K562 (cell line): ENCODE measurements around the gene HBM. TPM values are rescaled to one million over a fixed set of nuclear protein-coding genes. Genes with fewer than 3 reads are reported as not detected.
A peak's percentile ranks its signal among the peaks of the same experiment; 100 is the strongest.

ENCODE experiments used
- E2F3 ChIP-seq: fragments of 250-450 bp; sonication (Bioruptor Pico); IDR thresholded peaks from 2 replicates; pipeline ENCODE4 v1.4.0; 2020; ENCODE audit warnings: mild to moderate bottlenecking
- KLF1 ChIP-seq: fragments of 450-650 bp; IDR thresholded peaks from 2 replicates; pipeline ENCODE4 v1.6.1; 2016; ENCODE audit warnings: missing genetic modification characterization, missing compliant biosample characterization
- MCM7 ChIP-seq, 2 experiments: fragments of 450-650 bp; IDR thresholded peaks; 2 replicates each; pipeline ENCODE4 v1.6.1; 2016 to 2018
- MECOM ChIP-seq: fragments of 250-450 bp; sonication (Bioruptor Pico); IDR thresholded peaks from 2 replicates; pipeline ENCODE4 v1.8.0; 2022; ENCODE audit warnings: inconsistent platforms
- NR4A1 ChIP-seq, 2 experiments: fragments of 250-450 bp in 1 of 2; fragments of 450-650 bp in 1 of 2; sonication (Bioruptor Pico) in 1 of 2; IDR thresholded peaks; 2 replicates each; pipeline versions ENCODE4 v1.4.0 to v1.6.1; 2016 to 2020; ENCODE audit warnings: mild to moderate bottlenecking in 2 of 2, missing compliant biosample characterization in 1 of 2, missing genetic modification characterization in 1 of 2, moderate library complexity in 1 of 2
- RAD21 ChIP-seq, 2 experiments: fragments of 250-450 bp in 1 of 2; fragments of 450-650 bp in 1 of 2; sonication (Bioruptor Pico) in 1 of 2; formaldehyde crosslinking in 1 of 2; IDR thresholded peaks in 1 of 2; conservative IDR thresholded peaks in 1 of 2; 2 replicates each; pipeline versions ENCODE4 v1.4.0 to v1.8.0; 2020 to 2022; ENCODE audit warnings: mild to moderate bottlenecking in 2 of 2, moderate library complexity in 1 of 2
- RB1 ChIP-seq: fragments of 450-650 bp; IDR thresholded peaks from 2 replicates; pipeline ENCODE4 v1.6.1; 2017; ENCODE audit warnings: low read depth, mild to moderate bottlenecking
- SMAD4 ChIP-seq: fragments of 250-450 bp; sonication (Bioruptor Pico); conservative IDR thresholded peaks from 2 replicates; pipeline ENCODE4 v1.8.0; 2021; ENCODE audit warnings: inconsistent platforms, mild to moderate bottlenecking, moderate library complexity
- SMARCA5 ChIP-seq: fragments of 450-650 bp; IDR thresholded peaks from 2 replicates; pipeline ENCODE4 v1.6.1; 2016
- TAF1 ChIP-seq: IDR thresholded peaks from 2 replicates; pipeline ENCODE4 v1.6.1; 2011; ENCODE audit warnings: mild to moderate bottlenecking, low read length, moderate library complexity; ENCODE audit not compliant: insufficient read depth, control insufficient read depth, severe bottlenecking; ENCODE audit errors: extremely low read depth
- ZBTB9 ChIP-seq: fragments of 450-650 bp; formaldehyde crosslinking; IDR thresholded peaks from 2 replicates; pipeline ENCODE4 v1.4.0; 2020; ENCODE audit warnings: mild to moderate bottlenecking, moderate library complexity
- ZC3H11A ChIP-seq: IDR thresholded peaks from 2 replicates; pipeline ENCODE4 v1.6.1; 2012; ENCODE audit warnings: low read depth, low read length, improper control_type of control experiment
- ZHX1 ChIP-seq: fragments of 150-350 bp; conservative IDR thresholded peaks from 2 replicates; pipeline ENCODE4 v1.6.1; 2014; ENCODE audit warnings: low read length
- polyA plus RNA-seq, 8 experiments: library from polyadenylated mRNA; depleted of rRNA in 4 of 8; stranded (reverse) in 5 of 8; unstranded in 3 of 8; fragments of >200 nt; fragmentation: Nextera tagmentation in 2 of 8; fragmentation: Illumina TruSeq in 1 of 8; extraction: Ambion mirVana in 2 of 8; extraction: Trizol in 1 of 8; gene quantifications; 2 replicates each; pipeline versions ENCODE4 v1.2.1 to v1.2.3, GENCODE V29; 2011 to 2014; ENCODE audit warnings: inconsistent platforms in 1 of 8, missing spikeins in 1 of 8
- total RNA-seq, 7 experiments: library from RNA; depleted of rRNA in 6 of 7; stranded (reverse); fragments of >200 nt in 6 of 7; fragmentation: Illumina TruSeq in 2 of 7; extraction: Trizol in 2 of 7; gene quantifications; 2 replicates each; pipeline versions ENCODE4 v1.2.1 to v1.2.3, GENCODE V29; 2011 to 2021; ENCODE audit warnings: low replicate concordance in 1 of 7
- TF ChIP-seq, protein P1 (sequence below): fragments of 450-650 bp; IDR thresholded peaks from 2 replicates; pipeline ENCODE4 v1.7.0; 2016; ENCODE audit warnings: borderline replicate concordance
- TF ChIP-seq, protein P2 (sequence below): sonication (generic); formaldehyde crosslinking; IDR thresholded peaks from 2 replicates; pipeline ENCODE4 v1.8.0; 2022; ENCODE audit warnings: mild to moderate bottlenecking, missing genetic modification reagents, borderline replicate concordance
- TF ChIP-seq, protein P3 (sequence below), 3 experiments: IDR thresholded peaks in 2 of 3; conservative IDR thresholded peaks in 1 of 3; 2 replicates each; pipeline ENCODE4 v1.5.1; 2011 to 2012; ENCODE audit warnings: low read length in 3 of 3, mild to moderate bottlenecking in 3 of 3, control low read depth in 2 of 3, improper control_type of control experiment in 1 of 3, inconsistent platforms in 1 of 3, low read depth in 1 of 3, mixed read lengths in 1 of 3, moderate library complexity in 1 of 3; ENCODE audit not compliant: insufficient read depth in 2 of 3

The HBM gene
- total and polyA plus RNA-seq, 9 of the 15 experiments (the other 6 are each of a cell fraction or from before 2014, with no cell fraction given): not detected

DNA sequence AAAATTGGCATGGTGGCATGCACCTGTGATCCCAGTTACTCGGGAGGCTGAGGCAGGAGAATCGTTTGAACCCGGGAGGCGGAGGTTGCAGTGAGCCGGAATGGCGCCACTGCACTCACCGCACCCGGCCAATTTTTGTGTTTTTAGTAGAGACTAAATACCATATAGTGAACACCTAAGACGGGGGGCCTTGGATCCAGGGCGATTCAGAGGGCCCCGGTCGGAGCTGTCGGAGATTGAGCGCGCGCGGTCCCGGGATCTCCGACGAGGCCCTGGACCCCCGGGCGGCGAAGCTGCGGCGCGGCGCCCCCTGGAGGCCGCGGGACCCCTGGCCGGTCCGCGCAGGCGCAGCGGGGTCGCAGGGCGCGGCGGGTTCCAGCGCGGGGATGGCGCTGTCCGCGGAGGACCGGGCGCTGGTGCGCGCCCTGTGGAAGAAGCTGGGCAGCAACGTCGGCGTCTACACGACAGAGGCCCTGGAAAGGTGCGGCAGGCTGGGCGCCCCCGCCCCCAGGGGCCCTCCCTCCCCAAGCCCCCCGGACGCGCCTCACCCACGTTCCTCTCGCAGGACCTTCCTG lies 14.4 kb downstream of the HBM start, which contains the start of gene HBQ1 (continued):
- TF ChIP-seq, protein P1, sequence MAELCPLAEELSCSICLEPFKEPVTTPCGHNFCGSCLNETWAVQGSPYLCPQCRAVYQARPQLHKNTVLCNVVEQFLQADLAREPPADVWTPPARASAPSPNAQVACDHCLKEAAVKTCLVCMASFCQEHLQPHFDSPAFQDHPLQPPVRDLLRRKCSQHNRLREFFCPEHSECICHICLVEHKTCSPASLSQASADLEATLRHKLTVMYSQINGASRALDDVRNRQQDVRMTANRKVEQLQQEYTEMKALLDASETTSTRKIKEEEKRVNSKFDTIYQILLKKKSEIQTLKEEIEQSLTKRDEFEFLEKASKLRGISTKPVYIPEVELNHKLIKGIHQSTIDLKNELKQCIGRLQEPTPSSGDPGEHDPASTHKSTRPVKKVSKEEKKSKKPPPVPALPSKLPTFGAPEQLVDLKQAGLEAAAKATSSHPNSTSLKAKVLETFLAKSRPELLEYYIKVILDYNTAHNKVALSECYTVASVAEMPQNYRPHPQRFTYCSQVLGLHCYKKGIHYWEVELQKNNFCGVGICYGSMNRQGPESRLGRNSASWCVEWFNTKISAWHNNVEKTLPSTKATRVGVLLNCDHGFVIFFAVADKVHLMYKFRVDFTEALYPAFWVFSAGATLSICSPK: no peak
- TF ChIP-seq MECOM: 0 out of 2 replicates have a peak, but pooled peaks have one; percentile 4
- peak; percentile 87 for TF ChIP-seq RB1
- TF ChIP-seq MCM7 (IDR thresholded peaks at IDR 0.05): no peak
- 0 out of 2 replicates have a peak, but pooled peaks have one; percentile 22 for TF ChIP-seq SMAD4 (CRISPR knock-in tag)
- no peak for TF ChIP-seq NR4A1 (CRISPR knock-in tag; IDR thresholded peaks at IDR 0.05)
- 0 out of 2 replicates have a peak, but pooled peaks have one; percentile 47 for TF ChIP-seq NR4A1 (tag; IDR thresholded peaks at IDR 0.05)
- peak; percentile 25; the same call in 1 of the 2 replicates for TF ChIP-seq ZBTB9 (CRISPR knock-in tag)
- TF ChIP-seq SMARCA5: peak; percentile 50; the same call in 1 of the 2 replicates
- peak; percentile 62 to 84 for TF ChIP-seq RAD21 (CRISPR knock-in tag; conservative IDR thresholded peaks at IDR 0.05 in 1 of 2, IDR thresholded peaks at IDR 0.05 in 1 of 2)
- 0 out of 2 replicates have a peak, but pooled peaks have one; percentile 32 for TF ChIP-seq ZHX1
- no peak for TF ChIP-seq ZC3H11A
- TF ChIP-seq, protein P2, sequence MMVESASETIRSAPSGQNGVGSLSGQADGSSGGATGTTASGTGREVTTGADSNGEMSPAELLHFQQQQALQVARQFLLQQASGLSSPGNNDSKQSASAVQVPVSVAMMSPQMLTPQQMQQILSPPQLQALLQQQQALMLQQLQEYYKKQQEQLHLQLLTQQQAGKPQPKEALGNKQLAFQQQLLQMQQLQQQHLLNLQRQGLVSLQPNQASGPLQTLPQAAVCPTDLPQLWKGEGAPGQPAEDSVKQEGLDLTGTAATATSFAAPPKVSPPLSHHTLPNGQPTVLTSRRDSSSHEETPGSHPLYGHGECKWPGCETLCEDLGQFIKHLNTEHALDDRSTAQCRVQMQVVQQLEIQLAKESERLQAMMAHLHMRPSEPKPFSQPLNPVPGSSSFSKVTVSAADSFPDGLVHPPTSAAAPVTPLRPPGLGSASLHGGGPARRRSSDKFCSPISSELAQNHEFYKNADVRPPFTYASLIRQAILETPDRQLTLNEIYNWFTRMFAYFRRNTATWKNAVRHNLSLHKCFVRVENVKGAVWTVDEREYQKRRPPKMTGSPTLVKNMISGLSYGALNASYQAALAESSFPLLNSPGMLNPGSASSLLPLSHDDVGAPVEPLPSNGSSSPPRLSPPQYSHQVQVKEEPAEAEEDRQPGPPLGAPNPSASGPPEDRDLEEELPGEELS (CRISPR knock-in tag): no peak
- 0 out of 2 replicates have a peak, but pooled peaks have one; percentile 29 for TF ChIP-seq KLF1
- peak; percentile 59; the same call in 1 of the 2 replicates for TF ChIP-seq E2F3 (CRISPR knock-in tag)
- peak; percentile 37 for TF ChIP-seq TAF1
- TF ChIP-seq, protein P3, sequence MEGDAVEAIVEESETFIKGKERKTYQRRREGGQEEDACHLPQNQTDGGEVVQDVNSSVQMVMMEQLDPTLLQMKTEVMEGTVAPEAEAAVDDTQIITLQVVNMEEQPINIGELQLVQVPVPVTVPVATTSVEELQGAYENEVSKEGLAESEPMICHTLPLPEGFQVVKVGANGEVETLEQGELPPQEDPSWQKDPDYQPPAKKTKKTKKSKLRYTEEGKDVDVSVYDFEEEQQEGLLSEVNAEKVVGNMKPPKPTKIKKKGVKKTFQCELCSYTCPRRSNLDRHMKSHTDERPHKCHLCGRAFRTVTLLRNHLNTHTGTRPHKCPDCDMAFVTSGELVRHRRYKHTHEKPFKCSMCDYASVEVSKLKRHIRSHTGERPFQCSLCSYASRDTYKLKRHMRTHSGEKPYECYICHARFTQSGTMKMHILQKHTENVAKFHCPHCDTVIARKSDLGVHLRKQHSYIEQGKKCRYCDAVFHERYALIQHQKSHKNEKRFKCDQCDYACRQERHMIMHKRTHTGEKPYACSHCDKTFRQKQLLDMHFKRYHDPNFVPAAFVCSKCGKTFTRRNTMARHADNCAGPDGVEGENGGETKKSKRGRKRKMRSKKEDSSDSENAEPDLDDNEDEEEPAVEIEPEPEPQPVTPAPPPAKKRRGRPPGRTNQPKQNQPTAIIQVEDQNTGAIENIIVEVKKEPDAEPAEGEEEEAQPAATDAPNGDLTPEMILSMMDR (IDR thresholded peaks at IDR 0.05 in 2 of 3, conservative IDR thresholded peaks at IDR 0.05 in 1 of 3; ENCODE audit: insufficient read depth in 2 of 3, low read depth in 1 of 3, low read length in 3 of 3): peak; percentile 67 to 86 (median 72)
